RWPE1 (cell line): Measurements from ENCODE around the gene APRT.

Experiments used
- CTCF ChIA-PET: fragments of 350-600 bp; sonication (Branson Sonifier 250); formaldehyde crosslinking; extraction: SDS; loops from one replicate; lab custom pipeline; 2021; lab: Yijun Ruan, JAX
- POLR2A ChIA-PET: fragments of 400-600 bp; formaldehyde crosslinking; extraction: SDS; loops from one replicate; lab custom pipeline; 2020; ENCODE audit warnings: antibody characterized with exemption; ENCODE audit not compliant: low non-redundant PET; lab: Yijun Ruan, JAX
- DNase-seq: peaks from one replicate; pipeline ENCODE4 v3.0.0; 2012; ENCODE audit warnings: low spot score
- H3K27ac ChIP-seq: fragments of 450-650 bp; 2 replicates; pipeline ENCODE4 v1.5.1; 2017
- CTCF ChIP-seq: fragments of 450-650 bp; conservative IDR thresholded peaks from 2 replicates; pipeline ENCODE4 v1.5.1; 2017; ENCODE audit warnings: low read depth, mild to moderate bottlenecking

Gene APRT

GRCh38 chr16:88814144-88814502, 2.4 kb upstream of the APRT start:
- ChIA-PET POLR2A (no interaction called here), CTCF (no interaction called here)
- DNase-seq, result no peak
- H3K27ac ChIP-seq, result peak overlapping the region; percentile 22
- no peak for TF ChIP-seq CTCF

GRCh38 chr16:88813269-88814143, 1.8 kb upstream of the APRT start:
- no peak for TF ChIP-seq CTCF
- ChIA-PET POLR2A (no interaction called here), CTCF (interaction anchor here (0.7 to 1.7 kb wide), 4 partner anchors 12 to 459 kb away, joined by 3 to 4 read pairs (median 4); no protein-coding TSS in a partner anchor)
- no peak for DNase-seq
- peak overlapping the region; percentile 98 for H3K27ac ChIP-seq

GRCh38 chr16:88812513-88813268, 963 bp upstream of the APRT start:
- ChIA-PET POLR2A (no interaction called here), CTCF (interaction anchor here (0.5 to 1.7 kb wide), 8 partner anchors 12 to 460 kb away, joined by 3 to 5 read pairs (median 4); no protein-coding TSS in a partner anchor)
- H3K27ac ChIP-seq, result peak overlapping the region; percentile 98
- no peak for DNase-seq
- peak; percentile 28; the same call in 1 of the 2 replicates for TF ChIP-seq CTCF

GRCh38 chr16:88810912-88811768, 588 bp downstream of the APRT start:
- no peak for TF ChIP-seq CTCF
- DNase-seq, result peak; percentile 57
- H3K27ac ChIP-seq, result peak overlapping the region; percentile 98
- POLR2A ChIA-PET, result no interaction called here
- CTCF ChIA-PET, result interaction anchor here (0.6 to 1.5 kb wide), 4 partner anchors 41 to 356 kb away, joined by 4 to 5 read pairs (median 4); no protein-coding TSS in a partner anchor

- DNase-seq, result peak; percentile 19
- H3K27ac ChIP-seq, result peak overlapping the region; percentile 98
Measured at GRCh38 chr16:88810166-88810911, 1.4 kb downstream of the APRT start.

More at GRCh38 chr16:88810166-88810911, 1.4 kb downstream of the APRT start:
- CTCF ChIA-PET, result interaction anchor here (0.6 to 2.0 kb wide), 5 partner anchors 42 to 406 kb away, joined by 4 to 10 read pairs (median 4); no protein-coding TSS in a partner anchor
- POLR2A ChIA-PET, result interaction anchor here (0.6 kb wide), 1 partner anchor 431 kb away, joined by 4 read pairs; no protein-coding TSS in a partner anchor
- no peak for TF ChIP-seq CTCF
